Endodermal cell (in vitro differentiated cells): ENCODE data around the gene MTURN. TPM values are rescaled to one million over a fixed set of nuclear protein-coding genes. Genes with fewer than 3 reads are reported as not detected.
A peak's percentile ranks its signal among the peaks of the same experiment; 100 is the strongest.

ENCODE experiments used
- DNase-seq: peaks from one replicate; pipeline ENCODE4 v3.0.0-alpha.2; 2017
- H3K27ac ChIP-seq: 2 replicates; pipeline ENCODE4 v1.5.1; 2013; ENCODE audit warnings: mild to moderate bottlenecking, low read depth, low read length, moderate library complexity
- H3K27me3 ChIP-seq: 2 replicates; pipeline ENCODE4 v1.6.1; 2013; ENCODE audit warnings: mild to moderate bottlenecking, low read length, moderate library complexity; ENCODE audit not compliant: insufficient read depth, control insufficient read depth, poor library complexity, severe bottlenecking
- H3K36me3 ChIP-seq: 2 replicates; pipeline ENCODE4 v1.7.0; 2013; ENCODE audit warnings: mild to moderate bottlenecking, low read length, moderate library complexity; ENCODE audit not compliant: control insufficient read depth, insufficient read depth
- H3K4me1 ChIP-seq: one replicate; pipeline ENCODE4 v1.7.0; 2013; ENCODE audit warnings: low read length; ENCODE audit not compliant: control insufficient read depth, insufficient read depth
- H3K4me3 ChIP-seq: 2 replicates; pipeline ENCODE4 v1.5.1; 2013; ENCODE audit warnings: mild to moderate bottlenecking, low read length, moderate library complexity
- H3K9ac ChIP-seq: 2 replicates; pipeline ENCODE4 v1.6.1; 2013; ENCODE audit warnings: mild to moderate bottlenecking, low read length, moderate library complexity; ENCODE audit not compliant: poor library complexity, severe bottlenecking; ENCODE audit errors: extremely low read depth
- H3K9me3 ChIP-seq: 2 replicates; pipeline ENCODE4 v1.6.1; 2013; ENCODE audit warnings: mild to moderate bottlenecking, low read length, moderate library complexity; ENCODE audit not compliant: control insufficient read depth
- H3K27ac Mint-ChIP-seq: 2 replicates; pipeline ENCODE4 v1.8.0; 2020; ENCODE audit warnings: mixed read lengths
- H3K27me3 Mint-ChIP-seq: 2 replicates; pipeline ENCODE4 v1.8.0; 2021; ENCODE audit warnings: mild to moderate bottlenecking, mixed read lengths; ENCODE audit not compliant: insufficient read depth
- H3K36me3 Mint-ChIP-seq: 2 replicates; pipeline ENCODE4 v1.8.0; 2020; ENCODE audit warnings: low read depth, mixed read lengths
- H3K4me1 Mint-ChIP-seq: 2 replicates; pipeline ENCODE4 v1.8.0; 2020; ENCODE audit warnings: mixed read lengths
- H3K4me3 Mint-ChIP-seq: 2 replicates; pipeline ENCODE4 v1.8.0; 2020; ENCODE audit warnings: mild to moderate bottlenecking, moderate library complexity, mixed read lengths
- H3K9me3 Mint-ChIP-seq: 2 replicates; pipeline ENCODE4 v1.8.0; 2020; ENCODE audit warnings: mild to moderate bottlenecking, mixed read lengths
- WGBS, 2 experiments: methylation state at CpG; one replicate each; pipeline versions ENCODE4 v1.1.5 to v1.1.7; 2013; ENCODE audit warnings: missing lambda C conversion rate in 2 of 2, mixed read lengths in 1 of 2; ENCODE audit not compliant: insufficient coverage in 1 of 2, insufficient read length in 1 of 2; 5-methylcytosine and 5-hydroxymethylcytosine counted together
- total RNA-seq, 2 donors: library from RNA; stranded (reverse); fragmentation: NEBNext Ultra II Directional in 1 of 2; extraction: Animal tissue kit (Norgen Biotek cat#: 25700) in 1 of 2; gene quantifications; 2 replicates in 1 of 2; 3 replicates in 1 of 2; pipeline ENCODE4 v1.2.1, GENCODE V29; 2021
- TF ChIP-seq, protein P1 (sequence below): fragments of 200-600 bp; sonication (generic); conservative IDR thresholded peaks from 2 replicates; pipeline ENCODE4 v1.5.0; 2021; ENCODE audit warnings: antibody characterized with exemption, mild to moderate bottlenecking

MTURN gene
- total RNA-seq, 2 donors from 2014 or later = 11.2 to 12.1 TPM

DNA sequence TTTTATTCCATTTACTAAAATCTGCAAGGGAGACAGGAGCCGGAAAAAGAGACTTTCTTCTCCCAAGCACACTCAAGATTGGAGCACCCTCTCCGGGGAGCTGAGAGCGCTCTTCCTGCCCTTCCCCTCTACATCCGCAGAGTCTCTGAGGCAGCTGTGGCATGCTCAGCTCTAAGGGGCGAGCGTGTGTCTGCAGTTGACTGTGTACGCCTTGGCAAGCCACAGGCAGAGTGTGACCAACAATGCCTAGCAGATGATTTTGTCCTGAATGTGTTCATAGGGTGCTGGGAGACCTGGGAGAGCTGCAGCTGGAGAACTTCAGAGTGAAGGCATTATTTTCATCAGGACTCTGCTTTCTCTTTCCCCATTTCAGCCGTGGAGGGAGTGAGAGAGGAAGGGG, 20.7 kb downstream of the MTURN start:
- H3K27me3 Mint-ChIP-seq = no peaks in the 10 kb centered on the region

DNA sequence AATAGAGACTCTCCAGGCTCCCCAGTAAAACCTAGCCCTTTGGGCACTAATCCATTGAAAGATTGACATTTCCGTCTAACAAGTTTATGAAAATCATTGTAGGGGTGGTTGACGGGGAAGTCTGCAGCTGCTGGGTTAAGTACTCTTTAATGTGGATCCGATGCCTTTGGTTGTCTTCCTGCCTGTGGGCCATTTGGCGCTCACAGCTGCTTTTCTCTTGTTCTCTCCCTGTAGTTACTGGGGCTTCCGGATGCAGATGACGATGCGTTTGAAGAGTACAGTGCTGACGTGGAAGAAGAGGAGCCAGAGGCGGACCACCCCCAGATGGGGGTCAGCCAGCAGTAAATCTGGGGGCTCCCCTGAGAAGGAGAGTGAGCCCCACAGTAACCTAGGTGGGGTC, 22.4 kb downstream of the MTURN start:
- no peak overlapping the region for H3K9ac ChIP-seq
- Mint-ChIP-seq H3K4me1 (peaks cover 17% of the 10 kb centered on the region), H3K27ac (no peak overlapping the region), H3K4me3 (no peak overlapping the region), H3K27me3 (no peaks in the 10 kb centered on the region), H3K9me3 (no peaks in the 10 kb centered on the region), H3K36me3 (peaks cover 5% of the 10 kb centered on the region)
- H3K36me3 ChIP-seq = peaks cover 3% of the 10 kb centered on the region
- DNase-seq = no peak
- 90 to 100% methylated on average over 2 to 9 of the region's 9 CpGs for WGBS, 2 experiments
- H3K9me3 ChIP-seq = no peaks in the 10 kb centered on the region
- no peak overlapping the region for H3K27ac ChIP-seq
- H3K4me1 ChIP-seq = no peaks in the 10 kb centered on the region
- TF ChIP-seq, protein P1, sequence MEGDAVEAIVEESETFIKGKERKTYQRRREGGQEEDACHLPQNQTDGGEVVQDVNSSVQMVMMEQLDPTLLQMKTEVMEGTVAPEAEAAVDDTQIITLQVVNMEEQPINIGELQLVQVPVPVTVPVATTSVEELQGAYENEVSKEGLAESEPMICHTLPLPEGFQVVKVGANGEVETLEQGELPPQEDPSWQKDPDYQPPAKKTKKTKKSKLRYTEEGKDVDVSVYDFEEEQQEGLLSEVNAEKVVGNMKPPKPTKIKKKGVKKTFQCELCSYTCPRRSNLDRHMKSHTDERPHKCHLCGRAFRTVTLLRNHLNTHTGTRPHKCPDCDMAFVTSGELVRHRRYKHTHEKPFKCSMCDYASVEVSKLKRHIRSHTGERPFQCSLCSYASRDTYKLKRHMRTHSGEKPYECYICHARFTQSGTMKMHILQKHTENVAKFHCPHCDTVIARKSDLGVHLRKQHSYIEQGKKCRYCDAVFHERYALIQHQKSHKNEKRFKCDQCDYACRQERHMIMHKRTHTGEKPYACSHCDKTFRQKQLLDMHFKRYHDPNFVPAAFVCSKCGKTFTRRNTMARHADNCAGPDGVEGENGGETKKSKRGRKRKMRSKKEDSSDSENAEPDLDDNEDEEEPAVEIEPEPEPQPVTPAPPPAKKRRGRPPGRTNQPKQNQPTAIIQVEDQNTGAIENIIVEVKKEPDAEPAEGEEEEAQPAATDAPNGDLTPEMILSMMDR = no peak
- no peak overlapping the region for H3K4me3 ChIP-seq
- H3K27me3 ChIP-seq = no peaks in the 10 kb centered on the region

More for the DNA sequence above, 20.7 kb downstream of the MTURN start:
- Mint-ChIP-seq H3K27ac (peak overlapping the region; percentile 62), H3K4me1 (peaks cover 8% of the 10 kb centered on the region), H3K4me3 (no peak overlapping the region), H3K9me3 (no peaks in the 10 kb centered on the region), H3K36me3 (peaks cover 10% of the 10 kb centered on the region)
- no peaks in the 10 kb centered on the region for H3K4me1 ChIP-seq
- no peak overlapping the region for H3K27ac ChIP-seq
- WGBS, 2 experiments = 87 to 89% methylated on average over 6 to 8 of the region's 8 CpGs
- H3K9ac ChIP-seq = no peak overlapping the region
- H3K4me3 ChIP-seq = no peak overlapping the region
- peaks cover 5% of the 10 kb centered on the region for H3K36me3 ChIP-seq
- TF ChIP-seq, protein P1 = no peak
- H3K27me3 ChIP-seq = no peaks in the 10 kb centered on the region
- no peak for DNase-seq
- no peaks in the 10 kb centered on the region for H3K9me3 ChIP-seq

DNA sequence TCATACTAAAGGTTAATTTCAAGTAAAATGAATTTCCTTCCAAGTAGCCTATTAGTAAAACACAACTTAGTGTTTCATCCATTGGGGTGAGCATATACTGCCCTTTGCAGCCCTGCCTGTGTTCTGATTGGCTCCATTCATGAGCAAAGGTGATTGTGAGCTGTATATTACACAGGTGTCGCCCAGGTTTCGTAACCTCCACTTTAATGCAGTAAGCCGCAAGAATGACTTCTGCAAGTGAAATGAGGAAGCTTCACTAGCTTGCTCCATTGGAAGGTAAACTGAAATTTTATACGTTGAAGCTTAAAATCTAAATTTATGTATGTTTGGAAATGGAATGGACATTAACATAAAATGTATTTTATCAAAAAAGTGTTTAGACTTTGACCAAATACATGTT, 24.4 kb downstream of the MTURN start:
- Histone ChIP-seq H3K4me3 (no peak overlapping the region), H3K9ac (no peak overlapping the region), H3K27ac (no peak overlapping the region), H3K9me3 (no peaks in the 10 kb centered on the region), H3K4me1 (no peaks in the 10 kb centered on the region), H3K27me3 (no peaks in the 10 kb centered on the region), H3K36me3 (no peaks in the 10 kb centered on the region)
- no peak overlapping the region for H3K27ac Mint-ChIP-seq
- WGBS, 2 experiments = 87 to 100% methylated on average over 4 of the region's 4 CpGs
- H3K36me3 Mint-ChIP-seq = peaks cover 4% of the 10 kb centered on the region
- H3K9me3 Mint-ChIP-seq = no peaks in the 10 kb centered on the region
- H3K4me1 Mint-ChIP-seq = peaks cover 28% of the 10 kb centered on the region
- no peak overlapping the region for H3K4me3 Mint-ChIP-seq
- DNase-seq = no peak
- no peaks in the 10 kb centered on the region for H3K27me3 Mint-ChIP-seq
- TF ChIP-seq, protein P1 = no peak
